Activated CD8-positive, alpha-beta T cell treated with anti-CD3 and anti-CD28 coated beads for 36 hours (primary cell): ENCODE measurements around the gene RALGAPA1. TPM values are rescaled to one million over a fixed set of nuclear protein-coding genes. Genes with fewer than 3 reads are reported as not detected.
A peak's percentile ranks its signal among the peaks of the same experiment; 100 is the strongest.

Experiments
- ATAC-seq: fragments of 200-7000 bp; cut with Tn5 transposase; one replicate; pipeline ENCODE4 v1.10.0; 2021; ENCODE audit warnings: mild to moderate bottlenecking, moderate library complexity
- CTCF ChIA-PET: fragments of 350-600 bp; sonication (Branson Sonifier 250); formaldehyde crosslinking; loops from one replicate; lab custom pipeline; 2021; ENCODE audit warnings: antibody characterized with exemption; lab: Charles Lee
- POLR2A ChIA-PET: fragments of 350-600 bp; sonication (Branson Sonifier 250); formaldehyde crosslinking; loops from one replicate; lab custom pipeline; 2021; ENCODE audit warnings: antibody characterized with exemption; lab: Charles Lee
- DNase-seq: peaks from one replicate; pipeline ENCODE4 v3.0.0-alpha.2; 2020
- H3K27ac Mint-ChIP-seq: one replicate; pipeline ENCODE4 v1.8.0; 2021; ENCODE audit warnings: mild to moderate bottlenecking, mixed read lengths
- H3K27me3 Mint-ChIP-seq: one replicate; pipeline ENCODE4 v1.8.0; 2021; ENCODE audit warnings: mixed read lengths
- H3K36me3 Mint-ChIP-seq: one replicate; pipeline ENCODE4 v1.8.0; 2021; ENCODE audit warnings: low read depth, mixed read lengths
- H3K4me1 Mint-ChIP-seq: one replicate; pipeline ENCODE4 v1.8.0; 2021; ENCODE audit warnings: low read depth, mixed read lengths
- H3K4me3 Mint-ChIP-seq: one replicate; pipeline ENCODE4 v1.8.0; 2021; ENCODE audit warnings: mild to moderate bottlenecking, moderate library complexity, mixed read lengths
- H3K9me3 Mint-ChIP-seq: one replicate; pipeline ENCODE4 v1.8.0; 2021; ENCODE audit warnings: mixed read lengths
- intact Hi-C: fragments of 100-400 bp; cut with micrococcal nuclease; formaldehyde crosslinking; loops from one replicate; pipeline ENCODE4 v1.10.0; 2022
- total RNA-seq, 2 experiments: library from RNA; stranded (reverse); gene quantifications; one replicate each; pipeline ENCODE4 v1.2.3, GENCODE V29; 2021
- TF ChIP-seq, protein P1 (sequence below): fragments of 200-600 bp; IDR thresholded peaks from one replicate; pipeline ENCODE4 v1.8.0; 2022; ENCODE audit warnings: antibody characterized with exemption, mild to moderate bottlenecking

The RALGAPA1 gene
- total RNA-seq, 2 experiments from 2014 or later: 23.7 to 26.5 TPM

DNA sequence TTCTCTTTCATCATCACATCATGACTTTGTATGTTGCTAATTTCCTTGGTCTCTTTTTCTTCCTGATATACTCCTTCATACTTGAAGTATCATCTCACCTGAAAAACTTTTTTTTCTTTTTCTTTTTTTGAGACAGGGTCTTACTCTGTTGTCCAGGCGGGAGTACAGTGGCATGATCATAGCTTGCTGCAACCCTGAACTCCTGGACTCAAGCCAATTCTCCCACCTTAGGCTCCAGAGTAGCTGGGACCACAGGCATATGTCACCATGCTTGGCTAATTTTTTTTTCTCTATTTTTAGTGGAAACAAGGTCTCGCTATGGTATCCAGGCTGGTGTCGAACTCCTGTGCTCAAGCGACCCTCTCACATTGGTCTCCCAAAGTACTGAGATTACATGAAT is 107.6 kb downstream of the RALGAPA1 start:
- intact Hi-C loops: no loop called here
- Mint-ChIP-seq H3K9me3 (no peaks in the 10 kb centered on the region), H3K27me3 (no peaks in the 10 kb centered on the region)

GRCh38 chr14:35699791-35700444 is 109.2 kb downstream of the RALGAPA1 start:
- H3K36me3 Mint-ChIP-seq: peaks cover 2% of the 10 kb centered on the region
- intact Hi-C loops: no loop called here
- H3K9me3 Mint-ChIP-seq: no peaks in the 10 kb centered on the region
- CTCF ChIA-PET: interaction anchor here (1.4 to 1.5 kb wide), 2 partner anchors 11 to 115 kb away, joined by 3 to 4 read pairs; no protein-coding TSS in a partner anchor
- peaks cover 5% of the 10 kb centered on the region for H3K4me1 Mint-ChIP-seq
- no peak overlapping the region for H3K4me3 Mint-ChIP-seq
- ATAC-seq (no peak), DNase-seq (no peak)
- POLR2A ChIA-PET: no interaction called here
- H3K27me3 Mint-ChIP-seq: no peaks in the 10 kb centered on the region
- H3K27ac Mint-ChIP-seq: no peak overlapping the region
- TF ChIP-seq, protein P1, sequence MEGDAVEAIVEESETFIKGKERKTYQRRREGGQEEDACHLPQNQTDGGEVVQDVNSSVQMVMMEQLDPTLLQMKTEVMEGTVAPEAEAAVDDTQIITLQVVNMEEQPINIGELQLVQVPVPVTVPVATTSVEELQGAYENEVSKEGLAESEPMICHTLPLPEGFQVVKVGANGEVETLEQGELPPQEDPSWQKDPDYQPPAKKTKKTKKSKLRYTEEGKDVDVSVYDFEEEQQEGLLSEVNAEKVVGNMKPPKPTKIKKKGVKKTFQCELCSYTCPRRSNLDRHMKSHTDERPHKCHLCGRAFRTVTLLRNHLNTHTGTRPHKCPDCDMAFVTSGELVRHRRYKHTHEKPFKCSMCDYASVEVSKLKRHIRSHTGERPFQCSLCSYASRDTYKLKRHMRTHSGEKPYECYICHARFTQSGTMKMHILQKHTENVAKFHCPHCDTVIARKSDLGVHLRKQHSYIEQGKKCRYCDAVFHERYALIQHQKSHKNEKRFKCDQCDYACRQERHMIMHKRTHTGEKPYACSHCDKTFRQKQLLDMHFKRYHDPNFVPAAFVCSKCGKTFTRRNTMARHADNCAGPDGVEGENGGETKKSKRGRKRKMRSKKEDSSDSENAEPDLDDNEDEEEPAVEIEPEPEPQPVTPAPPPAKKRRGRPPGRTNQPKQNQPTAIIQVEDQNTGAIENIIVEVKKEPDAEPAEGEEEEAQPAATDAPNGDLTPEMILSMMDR: no peak

More for the DNA sequence above, 107.6 kb downstream of the RALGAPA1 start:
- Mint-ChIP-seq H3K4me3 (no peak overlapping the region), H3K27ac (no peak overlapping the region), H3K4me1 (peaks cover 9% of the 10 kb centered on the region), H3K36me3 (peaks cover 8% of the 10 kb centered on the region)
- TF ChIP-seq, protein P1: no peak
- DNase-seq (no peak), ATAC-seq (no peak)
- POLR2A ChIA-PET: no interaction called here
- CTCF ChIA-PET: no interaction called here

DNA sequence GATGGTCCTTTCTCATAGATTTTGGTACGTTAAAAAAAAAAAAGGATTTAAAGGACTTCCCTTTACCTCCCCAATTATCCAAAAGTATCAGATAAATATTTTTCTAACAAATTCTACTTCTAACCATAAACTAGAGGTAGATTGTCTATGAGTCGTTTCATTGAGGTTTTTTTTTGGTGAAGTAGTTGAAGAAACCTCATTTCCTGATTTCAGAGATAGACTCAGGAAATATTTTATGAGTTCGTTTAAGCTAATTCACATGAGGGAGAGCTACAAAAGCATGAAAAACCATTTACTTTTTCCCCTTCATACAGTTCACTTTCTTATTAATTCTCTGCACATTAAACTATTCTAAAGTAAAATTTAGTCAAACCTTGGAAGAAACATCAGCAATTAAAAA is 112.5 kb downstream of the RALGAPA1 start:
- no peaks in the 10 kb centered on the region for H3K9me3 Mint-ChIP-seq
- TF ChIP-seq, protein P1: no peak
- DNase-seq (no peak), ATAC-seq (no peak)
- no peak overlapping the region for H3K4me3 Mint-ChIP-seq
- no peaks in the 10 kb centered on the region for H3K27me3 Mint-ChIP-seq
- intact Hi-C loops: no loop called here
- H3K4me1 Mint-ChIP-seq: peaks cover 5% of the 10 kb centered on the region
- ChIA-PET CTCF (no interaction called here), POLR2A (no interaction called here)
- no peaks in the 10 kb centered on the region for H3K36me3 Mint-ChIP-seq
- H3K27ac Mint-ChIP-seq: peak overlapping the region; percentile 22

GRCh38 chr14:35696119-35696518 is 113.0 kb downstream of the RALGAPA1 start:
- Mint-ChIP-seq H3K36me3 (no peaks in the 10 kb centered on the region), H3K27ac (no peak overlapping the region), H3K9me3 (no peaks in the 10 kb centered on the region), H3K4me1 (peaks cover 5% of the 10 kb centered on the region), H3K4me3 (no peak overlapping the region), H3K27me3 (no peaks in the 10 kb centered on the region)
- DNase-seq: no peak
- ATAC-seq: no peak
- intact Hi-C loops: no loop called here
- POLR2A ChIA-PET: no interaction called here
- CTCF ChIA-PET: interaction anchor here (1.1 kb wide), 1 partner anchor 13 kb away, joined by 3 read pairs; no protein-coding TSS in a partner anchor
- TF ChIP-seq, protein P1: no peak

GRCh38 chr14:35695647-35696046 is 113.4 kb downstream of the RALGAPA1 start:
- H3K4me1 Mint-ChIP-seq: peaks cover 5% of the 10 kb centered on the region
- no peak for ATAC-seq

More at GRCh38 chr14:35695647-35696046, 113.4 kb downstream of the RALGAPA1 start:
- H3K9me3 Mint-ChIP-seq: no peaks in the 10 kb centered on the region
- ChIA-PET CTCF (interaction anchor here (1.1 to 1.6 kb wide), 2 partner anchors 13 to 17 kb away, joined by 3 to 4 read pairs; no protein-coding TSS in a partner anchor), POLR2A (no interaction called here)
- intact Hi-C loops: no loop called here
- no peaks in the 10 kb centered on the region for H3K36me3 Mint-ChIP-seq
- no peak for DNase-seq
- H3K27ac Mint-ChIP-seq: no peak overlapping the region
- H3K4me3 Mint-ChIP-seq: no peak overlapping the region
- TF ChIP-seq, protein P1: no peak
- no peaks in the 10 kb centered on the region for H3K27me3 Mint-ChIP-seq
